ENCODE results near the gene SFSWAP.
"Not testable (repeated sequence)": the region's sequence is repeated elsewhere in the genome, so short reads cannot be mapped to it uniquely, and the experiment has no call there.

Gene SFSWAP

DNA sequence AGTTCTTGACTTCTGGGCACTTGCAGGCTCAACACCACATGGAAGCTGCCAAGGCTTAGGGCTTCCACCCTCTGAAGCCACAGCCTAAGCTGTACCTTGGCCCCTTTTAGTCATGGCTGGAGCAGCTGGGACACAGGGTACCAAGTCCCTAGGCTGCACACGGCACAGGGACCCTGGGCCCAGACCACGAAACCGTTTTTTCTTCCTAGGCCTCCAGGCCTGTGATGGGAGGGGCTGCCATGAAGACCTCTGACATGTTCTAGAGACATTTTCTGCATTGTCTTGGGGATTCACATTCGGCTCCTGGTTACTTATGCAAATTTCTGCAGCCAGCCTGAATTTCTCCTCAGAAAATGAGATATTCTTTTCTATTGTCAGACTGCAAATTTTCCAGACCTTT is 33.0 kb downstream of the SFSWAP start:
- peaks cover 28 to 63% of the 10 kb centered on the region in 2 donors for H3K36me3 ChIP-seq (ENCODE audit: control insufficient read depth in 2 of 2, insufficient read depth in 2 of 2, low read length in 2 of 2)
- H3K9me3 ChIP-seq (ENCODE audit: control insufficient read depth in 2 of 2, low read length in 2 of 2); H3K27ac ChIP-seq (ENCODE audit: low read depth in 2 of 2, low read length in 2 of 2); H3K4me1 ChIP-seq (ENCODE audit: control insufficient read depth in 2 of 2, insufficient read depth in 2 of 2, low read length in 2 of 2); H3K9ac ChIP-seq (ENCODE audit: low read depth in 1 of 2, low read length in 2 of 2); H3K4me3 ChIP-seq (ENCODE audit: low read length in 2 of 2); H3K27me3 ChIP-seq (ENCODE audit: control insufficient read depth in 2 of 2, insufficient read depth in 2 of 2, low read length in 2 of 2): not testable (repeated sequence)

DNA sequence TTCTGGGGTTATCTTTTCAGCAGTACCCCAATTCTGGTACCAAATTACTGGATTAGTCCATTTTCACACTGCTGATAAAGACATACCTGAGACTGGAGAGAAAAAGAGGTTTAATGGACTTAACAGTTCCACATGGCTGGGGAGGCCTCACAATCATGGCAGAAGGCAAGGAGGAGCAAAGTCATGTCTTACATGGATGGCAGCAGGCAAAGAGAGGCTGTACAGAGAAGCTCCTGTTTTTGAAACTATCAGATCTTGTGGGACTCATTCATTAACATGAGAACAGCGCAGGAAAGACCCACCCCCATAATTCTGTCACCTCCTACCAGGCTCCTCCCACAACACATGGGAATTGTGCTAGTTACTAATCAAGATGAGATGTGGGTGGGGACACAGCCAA is 33.8 kb downstream of the SFSWAP start:
- H3K9ac ChIP-seq (ENCODE audit: low read depth in 1 of 2, low read length in 2 of 2); H3K4me3 ChIP-seq (ENCODE audit: low read length in 2 of 2); H3K27ac ChIP-seq (ENCODE audit: low read depth in 2 of 2, low read length in 2 of 2); H3K27me3 ChIP-seq (ENCODE audit: control insufficient read depth in 2 of 2, insufficient read depth in 2 of 2, low read length in 2 of 2); H3K4me1 ChIP-seq (ENCODE audit: control insufficient read depth in 2 of 2, insufficient read depth in 2 of 2, low read length in 2 of 2); H3K9me3 ChIP-seq (ENCODE audit: control insufficient read depth in 2 of 2, low read length in 2 of 2): not testable (repeated sequence)
- peaks cover 29 to 67% of the 10 kb centered on the region in 2 donors for H3K36me3 ChIP-seq (ENCODE audit: control insufficient read depth in 2 of 2, insufficient read depth in 2 of 2, low read length in 2 of 2)

DNA sequence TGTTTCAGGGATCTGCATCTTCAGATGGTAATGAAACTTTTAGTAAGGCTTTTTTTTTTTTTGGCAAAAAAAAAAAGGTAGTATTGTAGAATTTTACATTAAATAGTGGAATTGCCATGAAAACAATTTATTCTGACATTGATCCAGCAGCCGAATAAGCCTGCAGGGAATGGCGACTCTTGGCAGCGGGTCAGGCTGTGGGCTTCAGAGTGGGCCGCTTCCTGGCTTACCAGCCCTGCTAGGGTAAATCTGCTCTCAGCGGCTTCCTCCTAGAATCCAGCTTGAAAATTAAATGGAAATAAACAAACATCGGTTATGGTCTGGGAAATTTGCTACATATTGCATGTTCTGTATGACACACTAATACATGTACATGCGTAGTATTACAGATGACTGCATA is 34.8 kb downstream of the SFSWAP start:
- H3K4me1 ChIP-seq (ENCODE audit: control insufficient read depth in 2 of 2, insufficient read depth in 2 of 2, low read length in 2 of 2), result no peaks in the 10 kb centered on the region
- no peak overlapping the region for H3K27ac ChIP-seq (ENCODE audit: low read depth in 2 of 2, low read length in 2 of 2)
- peaks cover 32 to 68% of the 10 kb centered on the region in 2 donors for H3K36me3 ChIP-seq (ENCODE audit: control insufficient read depth in 2 of 2, insufficient read depth in 2 of 2, low read length in 2 of 2)
- no peak overlapping the region for H3K4me3 ChIP-seq (ENCODE audit: low read length in 2 of 2)
- no peaks in the 10 kb centered on the region for H3K9me3 ChIP-seq (ENCODE audit: control insufficient read depth in 2 of 2, low read length in 2 of 2)
- no peaks in the 10 kb centered on the region for H3K27me3 ChIP-seq (ENCODE audit: control insufficient read depth in 2 of 2, insufficient read depth in 2 of 2, low read length in 2 of 2)
- H3K9ac ChIP-seq (ENCODE audit: low read depth in 1 of 2, low read length in 2 of 2), result no peak overlapping the region

DNA sequence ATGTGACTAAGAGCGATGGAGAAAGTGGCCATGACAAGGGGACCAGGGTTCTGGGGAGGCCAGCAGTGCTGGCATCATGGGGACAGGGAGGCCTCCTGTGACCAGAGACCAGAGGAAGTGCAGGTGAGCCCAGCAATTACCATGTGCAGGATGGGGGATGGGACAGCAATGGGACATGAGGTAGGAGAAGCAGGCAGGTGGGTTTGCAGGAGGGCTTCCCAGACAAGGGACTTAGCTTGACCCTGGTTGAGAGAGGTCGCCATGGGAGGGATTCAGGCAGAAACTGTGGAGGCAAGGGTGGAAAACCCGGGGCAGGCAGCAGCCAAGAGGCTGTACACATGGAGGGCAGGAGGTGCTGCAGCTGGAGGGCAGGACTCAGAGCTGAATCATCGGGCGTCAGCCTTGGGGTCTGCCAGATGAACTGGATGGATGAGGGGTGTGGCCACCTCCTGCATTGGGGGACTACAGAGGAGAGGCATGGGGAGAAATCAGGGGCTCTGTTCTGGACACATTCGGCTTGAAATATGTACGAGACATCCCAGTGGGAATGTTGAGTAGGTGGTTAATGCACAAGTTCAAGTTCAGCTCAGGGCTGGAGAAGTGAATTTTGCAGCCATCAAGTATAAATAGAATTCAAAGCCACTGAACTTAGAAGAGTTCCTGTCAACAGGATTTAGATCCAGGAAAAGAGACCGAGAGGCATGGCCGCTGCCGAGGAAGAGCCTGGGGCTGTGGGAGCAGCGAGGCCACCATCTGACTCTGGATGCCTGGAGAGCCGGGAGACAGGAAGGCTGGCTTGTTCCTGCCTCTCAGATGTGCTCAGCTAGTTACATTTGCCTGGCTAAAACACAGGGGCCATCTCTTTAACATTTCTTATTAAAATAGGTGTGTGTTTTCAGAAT is 36.6 kb downstream of the SFSWAP start:
- Histone ChIP-seq H3K27ac (ENCODE audit: low read depth in 2 of 2, low read length in 2 of 2) (no peak overlapping the region), H3K9me3 (ENCODE audit: control insufficient read depth in 2 of 2, low read length in 2 of 2) (no peaks in the 10 kb centered on the region), H3K4me1 (ENCODE audit: control insufficient read depth in 2 of 2, insufficient read depth in 2 of 2, low read length in 2 of 2) (no peaks in the 10 kb centered on the region), H3K36me3 (ENCODE audit: control insufficient read depth in 2 of 2, insufficient read depth in 2 of 2, low read length in 2 of 2) (peaks cover 29 to 62% of the 10 kb centered on the region in 2 donors), H3K4me3 (ENCODE audit: low read length in 2 of 2) (no peak overlapping the region), H3K27me3 (ENCODE audit: control insufficient read depth in 2 of 2, insufficient read depth in 2 of 2, low read length in 2 of 2) (no peaks in the 10 kb centered on the region), H3K9ac (ENCODE audit: low read depth in 1 of 2, low read length in 2 of 2) (no peak overlapping the region)

DNA sequence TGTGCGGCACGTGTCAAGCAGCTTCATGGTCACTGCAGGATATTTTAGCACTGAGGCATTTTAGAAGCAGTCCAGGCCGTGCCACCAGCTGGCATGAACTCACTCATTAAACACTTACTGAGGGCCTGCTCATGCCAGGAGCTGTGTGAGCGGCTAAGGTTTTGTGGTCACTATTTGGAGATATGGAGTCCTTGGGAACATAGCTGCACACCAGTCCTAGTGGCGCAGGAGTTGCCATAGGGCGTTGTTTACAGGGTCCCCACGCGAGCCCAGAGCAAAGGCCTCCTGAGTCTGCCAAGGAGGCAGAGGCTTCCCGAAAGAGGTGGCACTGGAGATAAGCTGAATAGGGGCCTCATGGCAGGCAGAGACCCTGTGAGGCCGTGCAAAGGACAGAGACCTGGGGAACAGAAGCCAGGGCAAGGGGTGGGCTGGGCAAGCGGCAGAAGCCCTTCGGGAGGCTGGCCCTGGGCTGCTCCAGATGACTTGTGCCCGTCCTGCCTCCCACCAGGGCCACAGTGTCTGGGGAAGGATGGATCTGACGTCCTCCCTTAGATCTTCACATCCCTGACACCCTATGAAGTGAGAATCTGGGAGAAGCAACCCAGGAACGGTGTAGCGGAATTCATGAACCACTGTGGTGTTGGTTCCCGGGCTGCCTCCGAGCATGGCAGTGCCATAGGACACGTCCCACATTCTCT is 38.9 kb downstream of the SFSWAP start:
- no peak overlapping the region for H3K4me3 ChIP-seq (ENCODE audit: low read length in 2 of 2)
- H3K4me1 ChIP-seq (ENCODE audit: control insufficient read depth in 2 of 2, insufficient read depth in 2 of 2, low read length in 2 of 2), result no peaks in the 10 kb centered on the region
- no peak overlapping the region for H3K27ac ChIP-seq (ENCODE audit: low read depth in 2 of 2, low read length in 2 of 2)
- H3K9ac ChIP-seq (ENCODE audit: low read depth in 1 of 2, low read length in 2 of 2), result no peak overlapping the region
- H3K9me3 ChIP-seq (ENCODE audit: control insufficient read depth in 2 of 2, low read length in 2 of 2), result no peaks in the 10 kb centered on the region
- peaks cover 40 to 60% of the 10 kb centered on the region in 2 donors for H3K36me3 ChIP-seq (ENCODE audit: control insufficient read depth in 2 of 2, insufficient read depth in 2 of 2, low read length in 2 of 2)
- H3K27me3 ChIP-seq (ENCODE audit: control insufficient read depth in 2 of 2, insufficient read depth in 2 of 2, low read length in 2 of 2), result no peaks in the 10 kb centered on the region

DNA sequence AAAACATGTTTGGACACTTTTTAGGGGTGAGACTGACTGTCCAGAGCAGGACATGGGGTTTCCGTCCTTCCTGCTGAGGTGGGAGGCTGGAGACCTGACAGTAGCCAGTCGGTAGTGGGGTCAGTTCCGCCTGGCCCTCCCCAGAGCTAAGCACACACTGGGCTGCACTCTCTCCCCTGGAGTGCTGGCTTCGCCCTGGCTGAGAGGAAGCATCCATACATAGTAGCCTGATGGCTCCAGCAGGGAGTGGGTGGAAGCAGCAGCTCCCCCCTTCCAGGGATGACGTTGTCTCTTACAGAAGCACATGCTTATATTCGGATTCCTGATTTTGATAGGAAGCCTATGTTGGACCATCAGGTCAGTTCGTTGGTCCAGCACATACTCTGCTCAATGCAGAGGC is 40.4 kb downstream of the SFSWAP start:
- Histone ChIP-seq H3K27ac (ENCODE audit: low read depth in 2 of 2, low read length in 2 of 2) (no peak overlapping the region), H3K9ac (ENCODE audit: low read depth in 1 of 2, low read length in 2 of 2) (no peak overlapping the region), H3K27me3 (ENCODE audit: control insufficient read depth in 2 of 2, insufficient read depth in 2 of 2, low read length in 2 of 2) (no peaks in the 10 kb centered on the region), H3K4me1 (ENCODE audit: control insufficient read depth in 2 of 2, insufficient read depth in 2 of 2, low read length in 2 of 2) (no peaks in the 10 kb centered on the region), H3K36me3 (ENCODE audit: control insufficient read depth in 2 of 2, insufficient read depth in 2 of 2, low read length in 2 of 2) (peaks cover 48 to 67% of the 10 kb centered on the region in 2 donors), H3K9me3 (ENCODE audit: control insufficient read depth in 2 of 2, low read length in 2 of 2) (no peaks in the 10 kb centered on the region), H3K4me3 (ENCODE audit: low read length in 2 of 2) (no peak overlapping the region)

DNA sequence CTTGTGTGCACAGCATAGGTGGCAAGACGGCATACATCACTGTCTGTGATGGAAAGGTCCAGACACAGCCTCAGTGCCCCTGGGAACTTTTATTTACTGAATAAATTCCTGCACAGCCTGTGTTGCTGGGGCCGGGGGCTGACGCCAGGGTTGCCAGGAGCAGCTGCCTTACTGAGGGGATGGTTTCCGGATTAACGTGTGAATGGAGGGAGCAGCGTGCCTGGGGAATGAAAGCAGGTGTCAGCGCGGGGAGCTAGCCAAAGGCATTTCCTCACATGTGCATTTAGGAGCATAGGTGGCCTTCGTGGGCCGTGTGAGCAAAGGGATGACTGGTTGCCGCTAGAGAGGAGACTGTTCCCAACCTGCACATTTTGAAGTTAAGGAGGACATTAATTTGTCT is 41.6 kb downstream of the SFSWAP start:
- Histone ChIP-seq H3K36me3 (ENCODE audit: control insufficient read depth in 2 of 2, insufficient read depth in 2 of 2, low read length in 2 of 2) (peaks cover 51 to 71% of the 10 kb centered on the region in 2 donors), H3K27ac (ENCODE audit: low read depth in 2 of 2, low read length in 2 of 2) (no peak overlapping the region), H3K9me3 (ENCODE audit: control insufficient read depth in 2 of 2, low read length in 2 of 2) (no peaks in the 10 kb centered on the region), H3K27me3 (ENCODE audit: control insufficient read depth in 2 of 2, insufficient read depth in 2 of 2, low read length in 2 of 2) (no peaks in the 10 kb centered on the region), H3K9ac (ENCODE audit: low read depth in 1 of 2, low read length in 2 of 2) (no peak overlapping the region), H3K4me1 (ENCODE audit: control insufficient read depth in 2 of 2, insufficient read depth in 2 of 2, low read length in 2 of 2) (no peaks in the 10 kb centered on the region), H3K4me3 (ENCODE audit: low read length in 2 of 2) (no peak overlapping the region)

DNA sequence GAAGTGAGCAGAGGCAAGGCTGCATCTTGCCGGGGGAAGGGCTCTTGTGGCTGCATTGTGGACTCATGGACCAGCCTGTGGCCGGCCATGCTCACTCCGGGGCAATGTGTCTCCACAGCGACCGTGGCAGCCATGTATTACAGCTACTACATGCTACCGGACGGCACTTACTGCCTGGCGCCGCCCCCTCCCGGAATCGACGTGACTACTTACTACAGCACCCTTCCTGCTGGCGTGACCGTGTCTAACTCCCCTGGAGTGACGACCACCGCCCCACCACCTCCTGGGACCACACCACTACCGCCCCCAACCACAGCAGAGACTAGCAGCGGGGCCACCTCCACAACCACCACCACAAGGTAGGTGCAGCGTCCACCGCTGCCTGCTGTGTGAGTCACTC is 42.1 kb downstream of the SFSWAP start:
- H3K4me1 ChIP-seq (ENCODE audit: control insufficient read depth in 2 of 2, insufficient read depth in 2 of 2, low read length in 2 of 2), result no peaks in the 10 kb centered on the region
- no peak overlapping the region for H3K9ac ChIP-seq (ENCODE audit: low read depth in 1 of 2, low read length in 2 of 2)
- no peaks in the 10 kb centered on the region for H3K9me3 ChIP-seq (ENCODE audit: control insufficient read depth in 2 of 2, low read length in 2 of 2)
- H3K27ac ChIP-seq (ENCODE audit: low read depth in 2 of 2, low read length in 2 of 2), result no peak overlapping the region
- H3K27me3 ChIP-seq (ENCODE audit: control insufficient read depth in 2 of 2, insufficient read depth in 2 of 2, low read length in 2 of 2), result no peaks in the 10 kb centered on the region
- no peak overlapping the region for H3K4me3 ChIP-seq (ENCODE audit: low read length in 2 of 2)
- H3K36me3 ChIP-seq (ENCODE audit: control insufficient read depth in 2 of 2, insufficient read depth in 2 of 2, low read length in 2 of 2), result peaks cover 55 to 74% of the 10 kb centered on the region in 2 donors

DNA sequence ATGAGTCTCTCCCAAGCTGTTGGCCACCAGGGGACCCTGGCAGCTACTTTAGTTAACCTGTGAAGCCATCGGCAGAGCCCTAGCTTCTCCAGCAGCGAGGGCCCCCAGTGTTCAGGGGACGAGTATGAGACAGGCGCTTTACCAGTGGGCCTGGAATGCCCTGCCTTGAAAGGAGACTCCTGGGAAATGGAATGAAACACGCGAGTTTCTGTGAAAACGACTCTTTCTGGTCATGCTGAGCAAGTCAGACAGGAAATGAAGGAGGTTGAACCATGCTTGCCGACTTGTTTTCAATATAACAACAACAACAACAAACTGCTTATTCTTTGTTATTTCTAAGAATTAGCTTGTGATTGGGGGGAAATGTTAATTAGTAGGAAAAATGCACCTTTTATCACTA is 42.9 kb downstream of the SFSWAP start:
- Histone ChIP-seq H3K27ac (ENCODE audit: low read depth in 2 of 2, low read length in 2 of 2) (no peak overlapping the region), H3K4me1 (ENCODE audit: control insufficient read depth in 2 of 2, insufficient read depth in 2 of 2, low read length in 2 of 2) (no peaks in the 10 kb centered on the region), H3K9me3 (ENCODE audit: control insufficient read depth in 2 of 2, low read length in 2 of 2) (no peaks in the 10 kb centered on the region), H3K9ac (ENCODE audit: low read depth in 1 of 2, low read length in 2 of 2) (no peak overlapping the region), H3K36me3 (ENCODE audit: control insufficient read depth in 2 of 2, insufficient read depth in 2 of 2, low read length in 2 of 2) (peaks cover 62 to 82% of the 10 kb centered on the region in 2 donors), H3K4me3 (ENCODE audit: low read length in 2 of 2) (no peak overlapping the region), H3K27me3 (ENCODE audit: control insufficient read depth in 2 of 2, insufficient read depth in 2 of 2, low read length in 2 of 2) (no peaks in the 10 kb centered on the region)

DNA sequence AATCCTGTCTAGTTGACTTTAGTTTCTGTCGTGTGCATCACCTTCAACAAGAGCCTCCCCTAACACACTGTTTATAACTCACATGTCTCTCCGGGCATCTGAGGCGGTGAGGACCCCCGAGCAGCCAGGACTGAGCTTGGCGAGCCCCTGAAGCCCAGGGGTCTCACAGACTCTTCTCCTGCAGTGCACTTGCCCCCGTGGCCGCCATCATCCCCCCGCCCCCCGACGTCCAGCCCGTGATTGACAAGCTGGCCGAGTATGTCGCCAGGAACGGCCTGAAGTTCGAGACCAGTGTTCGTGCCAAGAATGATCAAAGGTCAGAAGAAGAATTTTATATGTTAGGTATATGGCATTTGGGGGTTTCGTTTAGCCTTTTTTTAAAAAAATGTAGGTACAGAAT is 43.3 kb downstream of the SFSWAP start:
- Histone ChIP-seq H3K27ac (ENCODE audit: low read depth in 2 of 2, low read length in 2 of 2) (no peak overlapping the region), H3K36me3 (ENCODE audit: control insufficient read depth in 2 of 2, insufficient read depth in 2 of 2, low read length in 2 of 2) (peaks cover 62 to 80% of the 10 kb centered on the region in 2 donors), H3K27me3 (ENCODE audit: control insufficient read depth in 2 of 2, insufficient read depth in 2 of 2, low read length in 2 of 2) (no peaks in the 10 kb centered on the region)

More for the DNA sequence above, 43.3 kb downstream of the SFSWAP start:
- no peak overlapping the region for H3K4me3 ChIP-seq (ENCODE audit: low read length in 2 of 2)
- no peak overlapping the region for H3K9ac ChIP-seq (ENCODE audit: low read depth in 1 of 2, low read length in 2 of 2)
- no peaks in the 10 kb centered on the region for H3K9me3 ChIP-seq (ENCODE audit: control insufficient read depth in 2 of 2, low read length in 2 of 2)
- no peaks in the 10 kb centered on the region for H3K4me1 ChIP-seq (ENCODE audit: control insufficient read depth in 2 of 2, insufficient read depth in 2 of 2, low read length in 2 of 2)

Data from mucosa of rectum (tissue), 2 donors.